Measurements from ENCODE around the gene TAX1BP3. TPM values are rescaled to one million over a fixed set of nuclear protein-coding genes. Genes with fewer than 3 reads are reported as not detected.

The TAX1BP3 gene
- total and polyA plus RNA-seq, 2 of the 13 experiments (the other 11 are each of a cell fraction or from before 2014, with no cell fraction given) = 16.7 to 45.1 TPM

GRCh38 chr17:3636154-3636907, 32.0 kb downstream of the TAX1BP3 start, which contains the start of the genes CTNS and SHPK (continued):
- TF ChIP-seq FUBP1 (CRISPR knock-in tag; IDR thresholded peaks at IDR 0.05; ENCODE audit: borderline replicate concordance) = no peak
- no peak for TF ChIP-seq SNRNP70 (IDR thresholded peaks at IDR 0.05; ENCODE audit: low read depth, low read length)
- no peak; the same call in 1 of the 2 replicates for TF ChIP-seq ZIK1 (CRISPR knock-in tag; IDR thresholded peaks at IDR 0.05; ENCODE audit: borderline replicate concordance, low read depth)
- no peak; the same call in 1 of the 2 replicates for TF ChIP-seq ZSCAN25 (CRISPR knock-in tag; IDR thresholded peaks at IDR 0.05)
- no peak for TF ChIP-seq ZNF383 (CRISPR knock-in tag; IDR thresholded peaks at IDR 0.05; ENCODE audit: borderline replicate concordance)
- no peak for TF ChIP-seq IKZF4 (CRISPR knock-in tag; IDR thresholded peaks at IDR 0.05; ENCODE audit: borderline replicate concordance, low read depth, not compliant biosample characterization)
- no peak for TF ChIP-seq MATR3 (CRISPR knock-in tag; IDR thresholded peaks at IDR 0.05)
- no peak; the same call in 1 of the 2 replicates for TF ChIP-seq MIER2 (CRISPR knock-in tag; IDR thresholded peaks at IDR 0.05)
- no peak for TF ChIP-seq NBN (conservative IDR thresholded peaks at IDR 0.05)
- peak; percentile 98 for TF ChIP-seq GABPB1 (CRISPR knock-in tag; IDR thresholded peaks at IDR 0.05)
- no peak for TF ChIP-seq MBD4 (IDR thresholded peaks at IDR 0.05; ENCODE audit: borderline replicate concordance, low read length)
- TF ChIP-seq AHDC1 (CRISPR knock-in tag; IDR thresholded peaks at IDR 0.05; ENCODE audit: borderline replicate concordance) = no peak
- peak; percentile 50; the same call in 1 of the 2 replicates for TF ChIP-seq ZNF761 (CRISPR knock-in tag; conservative IDR thresholded peaks at IDR 0.05)
- no peak for TF ChIP-seq ZXDC (CRISPR knock-in tag; IDR thresholded peaks at IDR 0.05)
- TF ChIP-seq KMT2B (CRISPR knock-in tag; IDR thresholded peaks at IDR 0.05) = peak; percentile 81
- TF ChIP-seq ZNF44 (CRISPR knock-in tag; IDR thresholded peaks at IDR 0.05) = no peak
- TF ChIP-seq, protein P1, sequence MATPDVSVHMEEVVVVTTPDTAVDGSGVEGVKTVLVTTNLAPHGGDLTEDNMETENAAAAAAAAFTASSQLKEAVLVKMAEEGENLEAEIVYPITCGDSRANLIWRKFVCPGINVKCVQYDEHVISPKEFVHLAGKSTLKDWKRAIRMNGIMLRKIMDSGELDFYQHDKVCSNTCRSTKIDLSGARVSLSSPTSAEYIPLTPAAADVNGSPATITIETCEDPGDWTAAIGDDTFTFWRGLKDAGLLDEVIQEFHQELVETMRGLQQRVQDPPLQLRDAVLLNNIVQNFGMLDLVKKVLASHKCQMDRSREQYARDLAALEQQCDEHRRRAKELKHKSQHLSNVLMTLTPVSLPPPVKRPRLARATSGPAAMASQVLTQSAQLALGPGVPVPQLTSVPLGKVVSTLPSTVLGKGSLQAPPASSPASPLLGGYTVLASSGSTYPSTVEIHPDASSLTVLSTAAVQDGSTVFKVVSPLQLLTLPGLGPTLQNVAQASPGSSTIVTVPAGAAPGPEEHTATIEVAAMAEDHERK (CRISPR knock-in tag; IDR thresholded peaks at IDR 0.05; ENCODE audit: low read depth) = no peak
